NCI-H2107 (cell line): ENCODE measurements around the gene MFRP.

Experiments
- DNase-seq: peaks from one replicate; lab custom pipeline; 2025; lab: John Stamatoyannopoulos, UW

The MFRP gene

GRCh38 chr11:119359365-119360214, 13.1 kb upstream of the MFRP start:
- no peak for DNase-seq

GRCh38 chr11:119357074-119357473, 10.6 kb upstream of the MFRP start:
- no peak for DNase-seq

GRCh38 chr11:119356349-119357031, 10.0 kb upstream of the MFRP start:
- DNase-seq: peak; percentile 53

- DNase-seq: no peak
Measured at GRCh38 chr11:119355091-119355843, 8.8 kb upstream of the MFRP start.

- DNase-seq: no peak
Measured at GRCh38 chr11:119352857-119353260, 6.4 kb upstream of the MFRP start.

GRCh38 chr11:119351232-119351631, 4.7 kb upstream of the MFRP start:
- no peak for DNase-seq

- no peak for DNase-seq
Measured at GRCh38 chr11:119350302-119350701, 3.8 kb upstream of the MFRP start.

- no peak for DNase-seq
Measured at GRCh38 chr11:119347940-119348605, 1.6 kb upstream of the MFRP start.

- no peak for DNase-seq
Measured at GRCh38 chr11:119347242-119347641, 737 bp upstream of the MFRP start.

GRCh38 chr11:119345685-119346084, 820 bp downstream of the MFRP start:
- DNase-seq: no peak

GRCh38 chr11:119344291-119345010, 2.1 kb downstream of the MFRP start:
- DNase-seq: no peak

- DNase-seq: no peak
Measured at GRCh38 chr11:119343726-119344125, 2.8 kb downstream of the MFRP start.

- DNase-seq: no peak
Measured at GRCh38 chr11:119342362-119343130, 4.0 kb downstream of the MFRP start.

GRCh38 chr11:119342023-119342300, 4.5 kb downstream of the MFRP start:
- DNase-seq: no peak

GRCh38 chr11:119341222-119342022, 5.1 kb downstream of the MFRP start:
- no peak for DNase-seq

- no peak for DNase-seq
Measured at GRCh38 chr11:119340335-119341221, 5.9 kb downstream of the MFRP start, which contains the start of gene C1QTNF5. Gene C1QTNF5, minus strand, starts transcription at chr11:119340883. Its CDS starts 486 bp downstream, at chr11:119340397.

- DNase-seq: no peak
Measured at GRCh38 chr11:119339589-119340334, 6.7 kb downstream of the MFRP start.

- DNase-seq: no peak
Measured at GRCh38 chr11:119338965-119339588, 7.4 kb downstream of the MFRP start.
